HG03439 (cell line): ENCODE data around the gene NAPSA.

Experiments used
- ATAC-seq: cut with Tn5 transposase; IDR thresholded peaks from one replicate; pipeline ENCODE4 v1.9.1; 2021; ENCODE audit warnings: mild to moderate bottlenecking, moderate library complexity; ENCODE audit not compliant: unreplicated experiment

NAPSA gene

GRCh38 chr19:50384685-50385535, 19.5 kb upstream of the NAPSA start:
- no peak for ATAC-seq

GRCh38 chr19:50383852-50384684, 18.6 kb upstream of the NAPSA start, which contains the start of gene POLD1:
TSS of gene POLD1 (plus strand) at chr19:50384347. CDS start at chr19:50398852, 14,505 bp downstream.
- peak; percentile 79 for ATAC-seq

- ATAC-seq, result no peak
Measured at GRCh38 chr19:50383001-50383851, 17.8 kb upstream of the NAPSA start.

- ATAC-seq, result no peak
Measured at GRCh38 chr19:50381881-50382729, 16.7 kb upstream of the NAPSA start.

GRCh38 chr19:50380751-50381151, 15.3 kb upstream of the NAPSA start:
- no peak for ATAC-seq

GRCh38 chr19:50380137-50380536, 14.7 kb upstream of the NAPSA start:
- ATAC-seq, result no peak

GRCh38 chr19:50379602-50380001, 14.2 kb upstream of the NAPSA start:
- no peak for ATAC-seq

GRCh38 chr19:50378863-50379236, 13.4 kb upstream of the NAPSA start:
- no peak for ATAC-seq

- no peak for ATAC-seq
Measured at GRCh38 chr19:50378169-50378862, 12.9 kb upstream of the NAPSA start.

- no peak for ATAC-seq
Measured at GRCh38 chr19:50377517-50377916, 12.1 kb upstream of the NAPSA start.

- no peak for ATAC-seq
Measured at GRCh38 chr19:50377051-50377461, 11.6 kb upstream of the NAPSA start.

- peak; percentile 75 for ATAC-seq
Measured at GRCh38 chr19:50376166-50377050, 11.0 kb upstream of the NAPSA start, which contains the start of gene NR1H2. TSS of gene NR1H2 (plus strand) at chr19:50376457. CDS start at chr19:50377606, 1,149 bp downstream.

- ATAC-seq, result no peak
Measured at GRCh38 chr19:50371914-50372475, 6.6 kb upstream of the NAPSA start.

GRCh38 chr19:50368649-50369570, 3.5 kb upstream of the NAPSA start:
- peak; percentile 63 for ATAC-seq

- no peak for ATAC-seq
Measured at GRCh38 chr19:50362656-50363424, 2.6 kb downstream of the NAPSA start.

GRCh38 chr19:50362030-50362412, 3.4 kb downstream of the NAPSA start:
- no peak for ATAC-seq
